Stimulated activated CD8-positive, alpha-beta memory T cell treated with anti-CD3 and anti-CD28 coated beads, Interleukin-12 subunit alpha, Interleukin-12 subunit beta, amount 100 ng/mL, for 1 hour (primary cell): ENCODE data around the gene SDHC.

ENCODE experiments used
- DNase-seq: peaks from one replicate; pipeline ENCODE4 v3.0.0-alpha.2; 2020; ENCODE audit warnings: low read depth

Gene SDHC

GRCh38 chr1:161314201-161314981 is at the start of gene SDHC:
TSS of gene SDHC (plus strand) at chr1:161314381. CDS start at chr1:161314406, 25 bp downstream.
- DNase-seq, result peak; percentile 80

DNA sequence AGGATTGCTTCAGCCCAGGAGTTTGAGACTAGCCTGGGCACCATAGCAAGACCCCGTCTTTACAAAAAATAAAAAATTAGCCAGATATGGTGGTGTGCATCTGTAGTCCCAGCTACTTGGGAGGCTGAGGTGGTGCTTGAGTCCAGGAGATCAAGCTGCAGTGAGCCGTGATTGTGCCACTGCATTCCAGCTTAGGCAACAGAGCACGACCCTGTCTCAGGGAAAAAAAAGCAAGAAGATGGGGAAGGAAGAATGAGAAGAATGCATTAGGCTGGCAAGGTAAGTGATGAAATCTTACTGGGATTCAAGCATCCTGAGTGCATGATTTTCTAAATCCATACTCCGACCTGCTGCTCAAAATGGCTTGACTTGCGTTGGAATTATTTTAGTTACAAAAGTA is 48.9 kb upstream of the SDHC start:
- DNase-seq, result no peak

GRCh38 chr1:161266202-161266601 is 48.0 kb upstream of the SDHC start:
- no peak for DNase-seq

DNA sequence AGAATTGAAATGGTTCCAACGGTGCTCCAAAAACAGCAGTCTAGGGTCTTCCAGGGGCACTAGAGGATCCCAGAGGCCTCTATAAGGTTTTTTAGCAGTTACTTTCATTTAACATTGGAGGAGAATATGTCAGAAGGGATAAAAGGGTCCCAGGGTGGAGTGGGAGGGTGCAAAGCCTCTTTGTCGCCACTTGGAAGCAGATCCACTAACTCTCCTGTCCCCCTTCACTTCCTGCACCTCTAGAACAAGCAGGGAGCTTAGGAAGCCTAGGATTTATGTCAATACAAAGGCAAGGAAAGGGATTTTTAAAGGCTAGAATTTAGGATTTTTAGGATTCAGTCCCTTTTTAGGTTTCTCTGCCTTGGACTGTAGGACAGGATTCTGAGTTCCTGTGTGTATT is 47.3 kb upstream of the SDHC start:
- no peak for DNase-seq

DNA sequence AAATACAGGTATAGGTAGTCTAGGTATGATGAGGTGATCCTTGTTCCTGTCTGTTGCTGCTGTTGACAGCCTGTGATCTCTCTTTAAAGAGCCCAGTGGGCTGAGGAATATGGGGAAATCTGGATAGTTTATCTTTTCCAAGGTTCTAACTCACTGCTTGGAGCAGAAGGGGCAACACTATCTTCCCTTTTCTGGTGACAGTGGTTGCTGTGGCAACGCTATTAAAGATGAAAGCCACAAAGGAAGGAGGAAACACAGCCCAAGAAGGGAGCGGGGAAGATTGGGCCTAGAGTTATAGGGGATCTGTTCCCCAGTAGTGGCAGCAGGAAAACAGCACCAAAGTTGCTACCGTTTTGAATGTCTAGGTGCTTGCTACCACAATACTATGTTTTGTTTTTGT is 46.9 kb upstream of the SDHC start:
- no peak for DNase-seq

GRCh38 chr1:161273402-161273801 is 40.8 kb upstream of the SDHC start:
- DNase-seq, result no peak

- no peak for DNase-seq
These were observed 39.3 kb upstream of the SDHC start for GRCh38 chr1:161274874-161275273.

DNA sequence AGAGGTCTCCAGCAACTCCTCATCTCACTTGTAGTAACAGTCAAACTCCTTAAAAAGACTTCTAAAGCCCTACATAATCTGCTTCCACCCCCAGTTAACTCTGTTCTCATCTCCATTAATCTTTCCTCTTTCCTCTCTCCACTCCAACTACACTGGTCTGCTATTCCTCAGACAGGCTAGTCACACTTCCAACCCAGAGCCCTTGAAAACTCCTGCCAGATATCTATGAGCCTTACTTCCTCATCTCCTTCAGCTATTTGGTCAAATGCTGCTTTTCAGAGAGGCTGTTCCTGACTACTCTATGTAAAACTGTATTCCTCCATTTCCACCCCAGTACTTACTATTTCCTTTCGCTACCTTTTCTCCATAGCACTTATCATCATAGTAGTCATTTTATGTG is 31.2 kb upstream of the SDHC start:
- DNase-seq, result no peak

- no peak for DNase-seq
These were observed 29.1 kb upstream of the SDHC start for GRCh38 chr1:161285113-161285512.

- no peak for DNase-seq
These were observed 28.7 kb upstream of the SDHC start for GRCh38 chr1:161285521-161285920.

DNA sequence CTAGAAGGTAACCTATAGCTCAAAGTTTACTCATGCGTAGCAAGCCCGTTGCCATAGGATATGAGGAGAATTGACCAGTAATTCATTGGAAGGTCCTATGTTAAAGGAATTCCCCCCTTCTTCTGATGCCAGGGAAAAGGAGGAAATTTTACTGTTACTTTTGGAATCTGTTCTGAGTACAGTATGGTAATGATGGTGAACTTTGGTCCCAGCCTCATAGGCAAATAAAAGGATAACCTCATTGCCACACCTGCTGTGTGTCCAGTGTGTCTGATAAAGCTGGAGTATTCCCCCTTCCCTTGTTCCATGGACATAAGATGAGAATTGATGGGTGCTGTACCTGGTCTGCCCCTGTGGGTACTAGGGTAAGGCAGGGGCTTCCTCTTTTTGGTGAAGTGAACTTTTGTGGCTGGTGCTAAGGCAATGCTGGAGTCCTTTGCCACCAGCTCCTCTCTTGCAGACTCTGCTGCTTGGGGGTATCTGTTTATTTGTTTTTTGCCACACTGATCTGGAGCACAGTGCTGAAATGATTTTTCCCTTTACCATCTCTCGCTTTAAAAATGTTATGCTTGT is 26.6 kb upstream of the SDHC start:
- no peak for DNase-seq

GRCh38 chr1:161290779-161291178 is 23.4 kb upstream of the SDHC start:
- no peak for DNase-seq

DNA sequence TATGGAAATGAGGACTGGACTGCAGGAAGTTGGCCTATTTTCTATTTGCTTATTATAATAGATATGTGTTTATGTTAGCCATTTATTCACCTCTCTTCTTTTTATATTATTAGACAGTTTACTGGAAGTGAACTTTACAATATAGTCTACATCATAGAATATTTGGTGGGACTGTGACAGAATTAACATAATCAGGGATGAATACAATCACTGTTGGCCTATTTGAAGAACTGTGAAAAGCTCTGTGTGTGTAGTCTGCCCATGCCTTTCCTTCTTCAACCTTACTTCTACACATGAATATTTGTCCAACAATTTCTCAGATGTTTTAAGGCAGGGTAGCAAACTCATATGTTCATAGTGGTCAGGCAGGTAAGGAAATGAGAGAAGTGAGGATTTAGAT is 16.8 kb upstream of the SDHC start:
- no peak for DNase-seq

GRCh38 chr1:161298116-161298515 is 16.1 kb upstream of the SDHC start:
- no peak for DNase-seq

GRCh38 chr1:161299347-161299746 is 14.8 kb upstream of the SDHC start:
- DNase-seq, result no peak

GRCh38 chr1:161300478-161300877 is 13.7 kb upstream of the SDHC start:
- no peak for DNase-seq

DNA sequence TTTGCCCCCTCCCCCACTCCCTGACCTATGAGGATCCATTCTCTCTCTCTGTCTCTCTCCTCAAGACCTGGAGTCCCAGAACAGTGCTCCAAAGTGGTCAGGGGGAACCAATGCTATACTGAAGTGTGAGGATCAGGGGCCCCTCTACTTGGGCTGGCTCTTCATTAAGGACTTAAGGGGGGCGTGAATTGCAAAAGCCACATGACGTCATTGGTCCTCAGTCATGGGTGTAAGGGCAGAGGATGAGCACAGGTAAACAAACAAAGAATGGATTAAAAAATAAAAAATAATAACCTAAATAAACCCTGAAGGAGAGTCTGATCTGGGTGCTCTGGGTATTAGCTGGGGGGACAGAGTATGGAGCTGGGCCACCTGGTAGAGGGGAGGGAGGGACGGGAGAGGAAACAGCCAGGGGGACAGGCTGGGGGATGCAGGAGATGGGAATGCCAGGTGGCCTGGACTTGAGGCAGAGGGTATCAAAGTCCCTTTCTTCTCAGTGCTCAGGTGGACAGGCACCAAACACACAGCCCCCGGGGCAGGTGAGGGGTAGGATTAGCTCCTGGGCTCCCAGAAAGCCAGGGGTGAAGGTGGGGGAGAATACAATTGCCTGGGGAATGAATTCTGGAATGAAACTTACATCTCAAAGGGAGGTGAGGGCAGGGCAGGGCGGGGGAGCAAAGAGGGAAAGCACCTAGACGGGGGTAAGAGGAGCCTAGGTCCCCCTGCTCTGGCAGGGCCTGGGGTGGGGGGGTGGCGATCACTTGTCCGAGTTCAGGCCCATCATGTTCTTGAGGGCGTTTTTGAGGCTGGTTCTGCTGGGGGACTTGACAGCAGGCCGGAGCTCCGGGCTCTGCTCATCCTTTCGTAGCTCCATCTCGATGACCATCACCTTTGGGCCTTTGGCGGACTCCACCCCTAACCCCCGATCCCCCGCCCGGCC is 9.0 kb upstream of the SDHC start:
- DNase-seq, result no peak

DNA sequence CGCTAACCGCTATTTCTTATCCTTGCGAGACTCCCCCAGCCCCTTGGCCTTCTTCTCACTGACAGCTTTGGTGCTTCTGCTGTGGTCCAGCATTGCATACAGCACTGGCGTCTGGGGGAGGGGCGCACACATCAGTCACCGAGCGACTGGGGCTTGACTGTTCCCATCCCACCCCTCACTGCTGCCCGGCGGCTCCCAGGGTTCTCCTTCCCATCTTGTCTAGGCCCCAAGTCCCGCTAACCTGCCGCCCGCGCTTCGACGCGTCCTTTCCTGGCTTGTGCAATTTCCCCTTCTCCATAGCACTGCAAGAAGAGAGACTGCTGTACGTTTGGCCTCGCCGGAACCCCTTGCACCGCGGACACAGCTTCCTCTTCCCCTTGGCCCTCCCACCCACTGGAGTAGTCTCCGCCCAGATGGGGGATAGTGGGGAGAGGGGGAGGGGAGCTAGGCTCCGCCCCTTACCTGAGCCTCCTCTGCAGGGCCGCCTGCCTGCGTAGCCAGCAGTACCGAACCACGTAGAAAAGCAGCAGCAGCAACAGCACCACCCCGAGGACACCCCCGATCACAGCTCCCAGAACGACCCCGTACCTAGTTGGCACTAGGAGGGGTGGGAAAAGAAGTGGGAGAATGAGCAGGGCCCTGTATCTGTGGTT is 8.2 kb upstream of the SDHC start:
- peak; percentile 70 for DNase-seq

- DNase-seq, result no peak
These were observed 6.9 kb upstream of the SDHC start for GRCh38 chr1:161307230-161307768.

DNA sequence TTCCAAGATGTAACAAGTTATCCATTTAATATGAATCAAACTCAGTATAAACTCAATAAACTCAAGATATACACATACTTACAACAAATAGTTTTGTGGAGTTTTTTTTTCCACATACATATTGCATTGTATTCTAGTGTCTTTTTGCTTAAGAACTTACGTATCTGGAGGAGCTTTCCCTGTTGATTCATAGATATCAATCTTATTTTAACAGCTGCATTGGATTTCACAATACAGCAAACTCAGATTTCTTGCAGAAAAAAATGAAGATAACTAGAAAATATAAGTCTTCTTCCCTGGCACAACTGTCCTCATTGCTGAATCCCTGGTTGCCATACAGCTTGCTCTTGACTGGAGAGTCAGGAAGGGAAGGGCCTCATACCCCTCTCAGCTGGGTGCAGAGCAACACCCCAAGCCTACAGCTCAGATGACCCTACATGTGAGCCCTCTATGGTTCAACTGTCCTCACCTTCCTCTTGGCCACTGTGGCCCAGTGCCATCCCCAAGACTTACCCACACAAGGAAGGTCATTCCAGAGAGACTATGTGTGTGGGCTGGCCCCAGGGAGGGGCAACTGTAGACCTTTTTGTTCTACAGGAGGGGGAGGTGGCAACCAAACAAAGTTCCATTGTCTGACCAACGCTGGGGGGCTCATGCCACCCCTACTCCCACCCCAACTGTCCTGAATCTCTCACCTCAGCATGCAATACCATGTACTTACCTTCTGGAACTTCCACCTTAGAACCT is 6.1 kb upstream of the SDHC start:
- no peak for DNase-seq

DNA sequence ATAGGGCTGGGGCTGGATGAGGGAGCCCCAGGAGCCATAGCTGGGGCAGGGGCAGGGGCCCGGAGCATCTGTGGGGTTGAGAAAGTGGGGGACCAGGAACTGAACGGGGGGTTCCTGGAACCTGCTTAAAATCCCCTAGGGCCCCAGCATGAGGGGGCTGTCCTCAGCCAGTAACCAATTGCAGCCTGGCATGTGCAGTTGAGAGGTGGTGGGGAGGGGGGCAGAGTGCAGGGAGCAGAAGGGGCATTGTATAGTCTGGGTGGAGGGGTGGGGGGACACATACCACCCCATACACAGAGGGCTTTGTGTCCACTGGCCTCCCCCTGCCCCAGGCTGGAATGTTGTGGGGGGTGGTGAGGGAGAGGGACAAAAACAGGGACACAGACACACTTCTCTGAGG is 4.3 kb upstream of the SDHC start, which contains the start of gene MPZ:
MPZ (minus strand) TSS at position 101 of the 400 bp plus-strand sequence; CDS start at position 38, 63 bp downstream.
- DNase-seq, result no peak
